Stimulated activated CD4-positive, alpha-beta T cell treated with anti-CD3 and anti-CD28 coated beads, Interleukin-15, amount 100 ng/mL, for 1 hour (primary cell): Measurements from ENCODE around the gene CPED1.
"Not testable (repeated sequence)": the region's sequence is repeated elsewhere in the genome, so short reads cannot be mapped to it uniquely, and the experiment has no call there.

ENCODE experiments used
- DNase-seq, 2 donors: peaks; one replicate each; pipeline ENCODE4 v3.0.0-alpha.2; 2020; ENCODE audit warnings: low read depth in 1 of 2, low spot score in 1 of 2

CPED1 gene

DNA sequence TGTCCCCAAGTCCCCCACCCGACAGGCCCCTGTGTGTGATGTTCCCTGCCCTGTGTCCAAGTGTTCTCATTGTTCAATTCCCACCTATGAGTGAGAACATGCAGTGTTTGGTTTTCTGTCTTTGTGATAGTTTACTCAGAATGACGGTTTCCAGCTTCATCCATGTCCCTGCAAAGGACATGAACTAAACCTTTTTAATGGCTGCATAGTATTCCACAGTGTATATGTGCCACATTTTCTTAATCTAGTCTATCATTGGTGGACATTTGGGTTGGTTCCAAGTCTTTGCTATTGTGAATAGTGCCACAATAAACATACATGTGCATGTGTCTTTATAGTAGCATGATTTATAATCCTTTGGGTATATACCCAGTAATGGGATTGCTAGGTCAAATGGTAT is 232.6 kb downstream of the CPED1 start:
- not testable (repeated sequence) for DNase-seq

DNA sequence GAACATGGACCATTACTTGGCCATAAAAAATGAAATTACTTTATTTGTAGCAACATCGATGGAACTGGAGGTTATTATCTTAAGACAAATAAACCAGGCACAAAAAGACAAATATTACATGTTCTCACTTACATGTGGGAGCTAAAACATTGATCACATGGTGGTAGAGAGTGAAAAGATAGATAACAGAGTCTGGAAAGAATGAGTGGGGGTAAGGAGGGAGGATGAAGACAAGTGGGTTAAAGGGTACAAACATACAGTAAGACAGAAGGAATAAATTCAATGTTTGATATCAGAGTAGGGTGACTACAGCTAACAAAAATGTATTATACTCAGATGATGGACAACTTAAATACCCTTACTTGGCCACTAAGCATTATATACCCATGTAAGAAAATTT is 240.3 kb downstream of the CPED1 start:
- no peak for DNase-seq

DNA sequence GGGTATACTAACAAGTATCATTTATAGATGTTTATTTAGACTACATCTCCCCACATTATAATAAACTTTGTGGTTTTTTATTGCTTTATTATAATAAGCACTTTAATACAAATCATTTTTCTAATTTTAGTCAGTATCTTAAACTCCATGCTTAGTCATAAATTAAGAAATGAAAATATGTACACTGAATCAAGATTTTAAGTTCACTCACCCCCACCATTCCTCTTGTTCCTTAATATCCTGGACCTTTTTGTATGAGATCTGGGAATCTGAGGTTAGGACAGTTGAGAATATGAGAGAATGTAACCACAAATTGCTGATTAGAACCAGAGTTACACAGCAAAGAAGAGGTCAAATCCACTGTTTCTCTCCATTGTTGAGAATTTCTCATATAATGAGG is 246.7 kb downstream of the CPED1 start:
- no peak for DNase-seq

DNA sequence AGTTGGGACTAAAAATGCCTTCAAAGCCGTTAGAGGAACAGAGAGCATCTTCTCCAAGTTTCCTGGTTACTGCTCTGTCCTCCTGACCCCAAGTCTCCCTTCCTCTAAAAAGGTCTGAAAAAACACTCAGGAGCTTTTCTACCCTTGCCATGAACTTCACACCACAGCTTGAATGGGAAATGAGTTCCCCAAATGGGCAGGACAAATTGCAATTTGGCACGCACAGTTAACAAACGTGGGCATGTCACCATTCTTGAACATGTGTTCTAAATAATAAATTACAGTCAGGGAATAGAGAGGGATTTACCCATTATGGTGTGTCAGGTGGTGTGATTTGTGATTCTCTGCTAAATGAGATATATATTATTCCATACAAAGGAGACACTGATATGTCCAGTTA is 249.1 kb downstream of the CPED1 start:
- DNase-seq, result no peak

DNA sequence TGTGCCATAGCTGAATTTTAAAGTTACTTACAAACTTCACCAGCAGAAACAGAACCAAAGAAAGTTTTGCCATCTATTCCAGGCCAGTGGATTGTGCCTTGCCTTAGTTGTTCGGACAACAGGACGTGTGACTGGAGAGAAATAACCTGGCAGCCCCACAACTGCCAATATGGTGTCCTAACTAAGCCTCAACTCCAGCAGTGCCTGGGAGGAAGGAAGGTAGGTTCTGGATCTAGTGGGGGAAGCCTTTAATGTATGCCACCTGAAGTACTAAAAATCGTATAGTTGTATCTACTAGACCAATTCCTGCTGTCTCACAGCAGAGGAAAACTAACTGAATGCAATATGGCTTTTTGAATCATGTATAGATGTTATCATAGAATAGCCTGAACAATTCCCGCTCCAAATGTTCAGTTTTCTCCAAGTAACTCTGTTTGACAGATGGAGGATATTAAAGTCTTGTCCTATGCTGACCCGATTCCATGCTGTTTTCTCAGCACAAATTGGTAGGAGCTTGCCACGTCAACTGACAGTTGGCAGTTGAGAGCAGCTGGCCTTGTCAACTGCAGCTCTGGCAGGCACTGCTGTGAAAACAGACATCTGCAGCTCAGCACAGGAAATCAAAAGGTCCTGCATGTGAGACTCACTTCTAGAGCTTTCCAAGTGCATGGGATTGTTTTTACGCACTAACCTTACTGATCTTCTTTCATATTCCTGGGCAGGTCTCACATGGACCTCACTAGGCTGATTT is 255.8 kb downstream of the CPED1 start:
- DNase-seq, result no peak

DNA sequence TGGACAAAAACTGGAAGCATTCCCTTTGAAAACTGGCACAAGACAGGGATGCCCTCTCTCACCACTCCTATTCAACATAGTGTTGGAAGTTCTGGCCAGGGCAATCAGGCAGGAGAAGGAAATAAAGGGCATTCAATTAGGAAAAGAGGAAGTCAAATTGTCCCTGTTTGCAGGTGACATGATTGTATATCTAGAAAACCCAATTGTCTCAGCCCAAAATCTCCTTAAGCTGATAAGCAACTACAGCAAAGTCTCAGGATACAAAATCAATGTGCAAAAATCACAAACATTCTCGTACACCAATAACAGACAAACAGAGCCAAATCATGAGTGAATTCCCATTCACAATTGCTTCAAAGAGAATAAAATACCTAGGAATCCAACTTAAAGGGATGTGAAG is 262.9 kb downstream of the CPED1 start:
- not testable (repeated sequence) for DNase-seq

DNA sequence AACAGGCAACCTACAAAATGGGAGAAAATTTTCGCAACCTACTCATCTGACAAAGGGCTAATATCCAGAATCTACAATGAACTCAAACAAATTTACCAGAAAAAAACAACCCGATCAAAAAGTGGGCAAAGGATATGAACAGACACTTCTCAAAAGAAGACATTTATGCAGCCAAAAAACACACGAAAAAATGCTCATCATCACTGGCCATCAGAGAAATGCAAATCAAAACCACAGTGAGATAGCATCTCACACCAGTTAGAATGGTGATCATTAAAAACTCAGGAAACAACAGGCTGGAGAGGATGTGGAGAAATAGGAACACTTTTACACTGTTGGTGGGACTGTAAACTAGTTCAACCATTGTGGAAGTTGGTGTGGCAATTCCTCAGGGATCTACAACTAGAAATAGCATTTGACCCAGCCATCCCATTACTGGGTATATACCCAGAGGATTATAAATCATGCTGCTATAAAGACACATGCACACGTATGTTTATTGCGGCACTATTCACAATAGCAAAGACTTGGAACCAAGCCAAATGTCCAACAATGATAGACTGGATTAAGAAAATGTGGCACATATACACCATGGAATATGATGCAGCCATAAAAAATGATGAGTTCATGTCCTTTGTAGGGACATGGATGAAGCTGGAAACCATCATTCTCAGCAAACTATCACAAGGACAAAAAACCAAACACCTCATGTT is 264.2 kb downstream of the CPED1 start:
- DNase-seq, result not testable (repeated sequence)

DNA sequence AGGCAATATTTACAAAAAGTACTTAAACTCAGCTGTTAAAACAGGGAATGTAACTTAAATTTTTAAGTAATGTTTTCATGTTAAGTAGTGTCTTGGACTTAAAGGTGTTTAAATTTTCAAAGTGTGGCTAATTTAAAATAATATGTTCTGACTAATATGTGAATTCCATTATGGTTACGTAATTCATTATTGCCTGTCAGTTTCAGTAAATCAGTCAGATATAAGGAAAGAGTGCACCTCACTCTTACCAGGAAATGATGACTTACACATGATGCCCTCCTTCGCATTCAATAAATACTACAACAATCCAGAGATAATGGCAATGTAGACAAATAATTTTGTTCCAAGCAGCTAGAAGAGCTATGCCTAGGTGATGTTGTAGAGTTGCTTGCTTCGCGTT is 271.3 kb downstream of the CPED1 start:
- no peak for DNase-seq

DNA sequence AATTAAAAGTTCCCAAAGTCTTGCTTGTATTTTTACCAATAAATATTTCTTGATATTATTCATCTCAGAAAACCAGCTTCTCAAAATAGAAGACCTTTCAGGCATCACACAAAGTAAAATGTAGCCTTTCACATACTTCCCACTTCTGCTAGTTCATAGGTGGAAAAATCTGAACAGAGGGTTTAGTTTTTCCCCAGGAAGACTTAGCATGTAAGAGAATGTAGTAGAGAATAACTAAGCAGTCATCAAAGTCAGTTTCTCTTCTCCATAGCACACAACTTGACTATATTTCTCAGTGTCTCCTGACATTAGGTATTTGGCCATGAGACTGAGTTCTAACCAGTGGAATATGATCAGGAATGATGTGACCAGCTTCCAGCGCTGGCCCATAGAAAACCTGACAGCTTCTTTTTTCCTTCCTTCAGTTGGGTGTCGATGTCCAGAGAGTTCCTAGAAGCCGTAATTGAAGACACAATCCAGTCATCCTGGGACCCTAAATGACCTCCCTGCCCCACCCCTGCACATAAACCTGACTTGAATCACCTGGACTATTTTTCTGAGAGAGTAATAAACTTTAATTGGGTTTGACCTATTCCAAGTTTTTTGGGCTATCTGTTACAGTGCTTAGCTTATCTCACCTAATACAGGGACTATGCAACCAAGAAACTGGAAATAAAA is 272.8 kb downstream of the CPED1 start:
- no peak for DNase-seq

DNA sequence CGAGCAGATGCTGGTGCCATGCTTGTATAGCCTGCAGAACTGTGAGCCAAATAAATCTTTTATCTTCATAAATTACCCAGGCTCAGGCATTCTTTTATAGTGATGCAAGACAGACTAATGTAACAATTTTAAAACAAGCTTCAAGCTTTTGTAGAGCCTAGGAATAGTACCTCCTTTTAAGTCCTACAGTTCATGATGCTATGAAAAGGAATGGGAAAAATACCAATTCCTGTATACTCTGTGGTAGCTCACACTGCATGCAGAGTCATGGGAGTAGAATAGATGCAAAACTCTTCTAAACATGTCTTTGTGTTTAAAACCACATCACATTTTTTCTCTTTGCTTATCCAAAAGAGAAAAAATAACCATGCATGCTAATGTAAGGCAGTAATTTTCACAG is 273.7 kb downstream of the CPED1 start:
- no peak for DNase-seq

DNA sequence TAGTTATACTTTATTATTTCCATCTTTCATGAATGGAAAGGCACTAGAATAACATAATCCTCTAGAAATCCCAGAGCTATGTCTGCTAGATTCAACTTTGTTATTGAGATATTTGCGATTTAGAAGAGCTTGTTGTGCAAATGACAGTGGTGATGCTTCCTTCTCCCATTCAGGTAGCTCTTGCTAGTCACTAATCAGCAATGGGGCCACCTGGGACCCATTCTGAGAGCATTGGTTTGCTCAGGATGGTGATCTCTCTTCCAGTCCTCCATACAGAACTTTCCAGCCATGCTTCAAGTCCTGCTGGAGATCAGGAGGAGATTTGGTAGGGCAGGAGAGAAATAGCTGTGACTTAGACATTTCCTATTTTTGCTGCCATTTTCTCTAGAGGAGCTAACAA is 274.5 kb downstream of the CPED1 start:
- DNase-seq, result no peak

DNA sequence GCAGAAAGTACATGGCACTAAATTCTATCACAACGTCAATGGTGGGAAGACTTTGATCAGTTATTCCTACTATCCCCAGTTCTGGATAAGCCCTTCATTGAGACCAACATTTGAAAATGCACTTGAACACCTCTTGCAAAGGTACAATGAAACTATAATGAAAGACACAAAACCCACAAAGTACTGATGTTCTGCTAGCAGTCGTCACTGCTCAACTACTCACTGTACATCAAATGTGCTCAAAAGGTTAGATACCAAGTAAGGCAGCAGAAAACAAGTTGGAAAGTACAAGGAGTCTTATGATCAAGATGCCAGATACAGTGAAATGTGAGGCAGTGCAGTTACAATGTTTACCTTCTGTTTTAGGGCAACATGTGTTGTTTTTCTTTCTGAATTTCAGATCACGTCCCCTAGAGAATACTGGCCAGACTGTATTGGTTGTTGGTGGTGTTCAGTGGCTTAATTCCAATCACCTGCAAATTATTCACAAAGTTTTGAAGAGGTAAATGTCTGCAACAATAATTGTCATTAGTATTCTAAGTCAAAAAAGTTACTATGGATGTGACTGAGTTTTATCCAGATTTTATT is 277.9 kb downstream of the CPED1 start:
- DNase-seq, result no peak

DNA sequence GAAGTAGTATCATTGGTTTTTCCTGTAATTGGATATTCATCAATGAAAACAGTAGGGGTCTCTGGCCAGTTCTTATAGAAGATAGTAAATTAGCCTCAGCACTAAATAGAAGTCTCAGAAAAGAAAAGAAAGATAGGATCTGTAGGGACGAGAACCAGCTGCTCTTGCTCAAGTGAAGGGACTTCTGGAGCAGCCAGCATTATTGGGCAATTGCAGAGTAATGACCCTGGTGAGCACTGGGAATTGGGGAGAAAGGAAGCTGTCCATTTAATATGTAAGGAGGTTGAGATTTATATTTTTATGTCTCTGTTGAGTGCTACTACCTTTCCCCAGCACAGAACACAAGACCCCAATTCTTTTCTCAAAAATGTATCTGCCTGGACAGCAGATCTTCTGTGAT is 279.1 kb downstream of the CPED1 start:
- no peak for DNase-seq

DNA sequence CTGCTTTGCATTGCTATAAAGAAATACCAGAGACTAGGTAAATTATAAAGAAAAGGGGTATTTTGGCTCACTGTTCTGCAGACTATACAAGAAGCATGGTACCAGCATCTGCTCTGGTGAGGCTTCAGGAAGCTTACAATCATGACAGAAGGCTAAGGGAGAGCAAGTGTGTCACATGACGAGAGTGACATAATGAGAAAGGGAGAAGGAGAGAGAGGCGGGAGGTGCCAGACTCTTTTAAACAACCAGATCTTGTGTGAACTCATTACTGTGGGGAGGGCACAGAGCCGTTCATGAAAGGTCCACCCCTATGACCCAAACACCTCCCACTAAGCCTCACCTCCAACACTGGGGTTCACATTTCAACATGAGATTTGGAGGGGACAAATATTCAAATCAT is 281.3 kb downstream of the CPED1 start:
- no peak for DNase-seq

DNA sequence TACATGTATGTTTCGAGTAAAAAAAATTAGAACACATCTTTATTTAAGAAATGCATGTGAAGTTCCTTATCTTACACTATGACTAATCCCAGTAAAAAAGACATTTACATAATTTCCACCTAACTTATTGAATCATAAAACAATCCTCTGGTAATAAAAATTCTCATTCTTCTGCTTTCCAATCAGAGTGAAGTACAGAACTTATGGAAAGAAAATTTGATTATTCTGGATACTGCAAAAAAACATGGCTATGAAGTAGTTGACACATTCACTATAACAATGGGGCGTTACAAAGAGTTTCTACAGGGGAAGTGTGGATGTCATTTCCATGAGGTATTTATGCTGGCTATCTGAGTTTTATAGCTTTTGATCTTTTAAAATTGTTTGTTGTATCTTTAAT is 282.6 kb downstream of the CPED1 start:
- DNase-seq, result no peak

DNA sequence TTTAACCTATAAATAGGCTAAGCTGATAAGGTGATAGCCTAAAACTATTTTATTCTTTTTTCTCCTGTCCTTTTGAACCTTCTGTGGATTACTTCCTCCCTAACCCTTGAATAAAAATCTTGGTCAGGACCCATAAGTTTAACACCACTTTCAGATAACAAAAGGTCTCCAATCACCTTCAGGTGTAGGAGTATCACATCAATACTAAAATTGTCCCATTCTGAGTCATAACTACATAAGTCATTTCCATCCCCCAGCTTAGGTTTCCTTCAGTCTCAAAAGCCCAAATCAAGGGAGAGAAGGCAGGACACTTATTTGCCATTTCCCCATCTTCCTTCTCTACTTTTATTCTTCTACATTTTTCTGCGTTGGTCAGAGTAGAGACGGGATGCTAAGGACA is 283.4 kb downstream of the CPED1 start:
- DNase-seq, result no peak

DNA sequence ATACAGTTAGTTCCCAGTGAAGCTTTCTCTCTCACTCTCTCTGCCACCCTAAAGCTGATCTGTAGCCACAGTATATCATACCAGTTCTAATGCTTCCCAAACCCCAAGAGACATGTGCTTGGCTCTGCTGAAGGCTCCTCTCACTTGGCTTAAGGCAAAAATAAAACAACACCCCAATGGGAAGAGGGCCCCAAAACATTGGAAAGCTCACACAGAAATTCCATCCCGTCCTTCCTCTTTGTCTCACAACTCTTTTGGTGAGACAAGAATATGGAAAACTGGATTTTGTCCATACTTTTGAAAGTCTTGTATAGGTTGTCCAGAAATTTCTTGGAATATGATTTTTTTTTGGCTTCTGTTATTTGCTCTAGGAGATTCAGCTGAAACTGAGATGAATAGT is 284.2 kb downstream of the CPED1 start:
- no peak for DNase-seq

DNA sequence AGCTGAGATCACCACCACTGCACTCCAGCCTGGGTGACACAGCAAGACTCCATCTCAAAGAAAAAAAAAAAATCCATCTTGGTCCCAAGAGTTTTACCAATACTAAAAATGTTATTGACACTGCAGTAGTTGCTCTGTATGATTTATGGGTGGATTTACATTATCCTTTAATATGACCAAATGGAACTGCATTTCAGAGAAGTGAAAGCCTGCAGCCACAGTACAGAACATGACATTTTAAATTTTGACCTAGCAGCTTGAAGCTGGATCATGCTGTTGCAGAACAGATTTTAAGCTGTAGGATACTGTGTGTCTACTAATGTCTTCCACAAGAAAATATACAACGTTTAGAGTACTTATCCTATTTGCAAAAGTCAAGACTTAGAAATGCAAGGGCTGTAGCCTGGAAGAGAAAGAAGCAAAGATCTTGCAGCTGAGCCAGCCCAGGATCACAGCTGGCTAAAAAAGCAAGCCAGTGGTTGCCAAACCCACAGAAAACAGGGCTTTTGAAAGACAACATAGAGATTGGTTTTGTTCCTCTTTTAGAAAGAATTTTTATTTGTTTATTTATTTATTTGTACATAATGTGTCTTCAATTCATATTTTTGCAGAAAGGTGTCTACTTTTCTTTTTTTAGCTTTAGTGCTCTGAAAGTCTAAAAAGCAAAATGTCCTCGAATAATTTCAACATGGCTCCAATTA is 285.1 kb downstream of the CPED1 start:
- no peak for DNase-seq

DNA sequence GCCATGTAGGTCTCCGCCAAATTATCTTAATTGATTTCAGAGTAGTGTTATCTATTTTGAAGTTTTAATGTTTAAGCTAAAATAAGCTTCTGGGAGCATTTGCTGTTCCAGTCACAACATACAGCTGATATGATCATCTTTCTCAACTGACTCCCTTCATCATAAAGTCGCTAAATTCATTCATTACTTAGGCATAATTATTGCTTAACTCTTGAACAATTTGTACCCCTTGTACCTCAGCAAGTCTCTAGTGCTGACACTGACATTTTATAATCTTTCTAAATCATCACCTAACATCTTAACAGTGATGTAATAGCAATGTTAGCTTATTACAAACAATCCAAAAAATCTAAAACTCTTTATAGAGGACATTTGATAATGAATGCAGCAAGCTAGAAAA is 286.0 kb downstream of the CPED1 start:
- no peak for DNase-seq

DNA sequence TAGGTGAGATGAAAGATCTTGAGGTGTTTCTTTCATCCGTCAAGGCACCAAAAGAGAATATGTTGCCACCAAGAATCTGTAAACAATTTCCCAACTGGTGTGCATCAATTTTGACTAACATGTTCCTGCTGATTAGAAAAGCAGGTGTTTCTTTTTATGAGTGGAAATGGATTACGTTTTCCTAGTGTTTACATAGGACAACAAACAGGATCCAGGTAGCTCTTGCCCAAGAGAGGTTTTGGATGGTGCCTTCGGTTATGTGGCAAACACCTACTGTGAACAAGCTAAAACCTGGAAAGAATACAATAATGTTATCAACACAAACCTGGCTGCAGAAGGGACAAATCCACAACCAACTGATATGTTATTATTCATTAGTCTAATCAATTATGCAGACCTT is 286.7 kb downstream of the CPED1 start:
- DNase-seq, result no peak

DNA sequence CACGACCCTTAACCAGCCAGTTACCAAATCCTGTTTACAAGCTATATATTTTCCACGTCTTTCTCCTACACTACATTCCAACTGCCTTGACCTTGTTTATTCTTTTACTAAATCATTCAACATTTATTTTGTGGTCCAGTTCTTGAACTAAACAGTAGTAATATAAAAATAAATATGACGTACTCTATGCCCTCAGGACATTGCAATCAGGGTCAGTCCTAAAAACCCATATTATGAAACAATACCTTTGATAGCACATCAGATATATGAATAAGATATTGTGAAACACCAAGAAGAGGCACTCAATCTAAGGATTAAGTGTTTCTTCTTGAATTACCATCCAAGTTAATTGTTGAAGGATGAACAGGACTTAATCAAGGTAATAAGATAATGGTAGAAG is 287.8 kb downstream of the CPED1 start:
- DNase-seq, result no peak
